Adrenal gland (tissue), 5 donors: ENCODE results near the gene RETREG2.

Experiments
- CTCF ChIP-seq, 6 experiments: fragments of 450-650 bp in 4 of 6; fragments of 200-600 bp in 2 of 6; sonication (generic) in 1 of 6; IDR thresholded peaks; 1 replicate in 5 of 6; 2 replicates in 1 of 6; pipeline versions ENCODE4 v1.5.1 to v1.8.0; 2016 to 2021; ENCODE audit warnings: antibody characterized with exemption in 6 of 6, mild to moderate bottlenecking in 2 of 6, moderate library complexity in 1 of 6
- POLR2A ChIP-seq, 2 donors: fragments of 450-650 bp; IDR thresholded peaks; one replicate each; pipeline ENCODE4 v1.6.1; 2017; ENCODE audit warnings: antibody characterized with exemption in 2 of 2, mild to moderate bottlenecking in 2 of 2, moderate library complexity in 1 of 2
- donor health status: DM: no; HTN: no; CAD: no.

- TF ChIP-seq POLR2A (IDR thresholded peaks at IDR 0.05) (peak in 1 of 2 donors; percentile 53), CTCF (IDR thresholded peaks at IDR 0.05) (peak; percentile 55 to 69 (median 62))
These were observed 6.8 kb upstream of the RETREG2 start for GRCh38 chr2:219171231-219171651.
